NCI-H2196 (cell line): ENCODE data around the gene SLC41A1.
A peak's percentile ranks its signal among the peaks of the same experiment; 100 is the strongest.

Experiments
- DNase-seq: peaks from one replicate; lab custom pipeline; 2025; ENCODE audit not compliant: unreplicated experiment; lab: John Stamatoyannopoulos, UW

SLC41A1 gene

GRCh38 chr1:205791568-205792180 lies 21.3 kb downstream of the SLC41A1 start:
- peak; percentile 73 for DNase-seq

DNA sequence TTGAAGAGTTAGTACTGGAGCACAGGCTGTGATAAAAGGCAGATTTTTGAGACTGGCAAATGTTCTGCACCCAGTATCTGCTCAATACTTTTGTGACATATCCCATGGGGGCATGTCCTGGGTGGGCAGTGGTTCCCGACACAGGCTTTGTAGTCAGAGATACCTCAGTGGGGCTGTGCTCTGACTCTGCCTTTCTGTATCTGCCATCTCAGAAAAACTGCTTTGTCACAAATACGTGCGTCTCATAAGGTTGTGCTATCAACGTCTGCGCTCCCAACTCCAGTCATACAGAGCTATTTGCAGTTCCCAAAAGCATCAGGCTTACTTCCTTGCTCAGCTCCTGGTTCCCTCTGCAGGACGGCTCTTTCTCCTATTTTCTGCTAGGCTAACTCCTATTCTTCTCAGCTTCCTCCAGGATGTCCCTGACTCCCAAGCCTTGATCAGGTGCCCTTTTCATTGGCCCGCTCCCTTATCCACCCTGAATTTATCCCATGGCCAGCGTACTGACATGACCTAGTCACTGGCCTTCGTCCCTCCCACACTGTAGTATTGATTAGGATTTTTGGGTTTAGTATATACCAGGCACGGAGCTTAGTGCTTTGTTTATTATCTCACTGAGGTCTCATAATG lies 25.6 kb downstream of the SLC41A1 start:
- no peak for DNase-seq

DNA sequence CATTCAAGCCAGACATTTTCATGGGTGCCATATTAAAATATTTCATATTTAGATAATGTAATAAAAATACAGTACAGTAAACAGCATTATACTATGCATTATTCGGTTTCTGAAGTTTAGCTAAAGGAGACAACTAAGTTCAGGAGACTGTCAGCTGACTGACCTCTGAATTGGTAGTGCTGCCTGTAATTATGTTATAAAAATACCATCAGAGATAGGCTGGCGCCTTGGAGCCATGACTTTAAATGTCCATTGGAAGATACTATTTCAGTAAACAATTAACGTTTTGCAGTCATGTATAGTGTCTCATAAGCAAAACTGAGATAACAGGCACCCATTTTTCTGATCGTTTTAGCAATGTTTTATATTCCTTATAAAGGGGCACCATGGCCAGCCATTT lies 26.4 kb downstream of the SLC41A1 start:
- no peak for DNase-seq

- DNase-seq: no peak
Measured at GRCh38 chr1:205785446-205785845, 27.6 kb downstream of the SLC41A1 start.

GRCh38 chr1:205783904-205784303 lies 29.1 kb downstream of the SLC41A1 start:
- DNase-seq: no peak

- DNase-seq: no peak
Measured at GRCh38 chr1:205783433-205783795, 29.6 kb downstream of the SLC41A1 start.

GRCh38 chr1:205782627-205783432 lies 30.2 kb downstream of the SLC41A1 start:
- no peak for DNase-seq

DNA sequence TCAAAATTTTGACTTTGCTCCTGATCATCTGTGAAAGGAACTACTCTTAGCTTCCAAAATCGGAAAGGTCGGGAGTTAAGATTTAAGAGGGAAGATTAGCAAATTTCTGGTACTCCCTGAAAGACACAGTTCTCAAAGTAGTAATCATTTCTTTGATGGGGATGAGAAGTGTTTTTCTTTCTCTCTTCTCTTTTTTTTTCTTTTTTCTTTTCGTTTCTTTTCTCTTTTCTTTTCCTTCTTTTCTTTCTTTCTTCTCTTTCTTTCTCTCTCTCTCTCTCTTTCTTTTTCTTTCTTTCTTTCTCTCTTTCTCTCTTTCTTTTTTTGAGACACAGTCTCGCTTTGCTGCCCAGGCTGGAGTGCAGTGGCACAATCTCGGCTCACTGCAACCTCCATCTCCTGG lies 32.7 kb downstream of the SLC41A1 start:
- DNase-seq: no peak

- no peak for DNase-seq
Measured at GRCh38 chr1:205777994-205778393, 35.0 kb downstream of the SLC41A1 start.

- no peak for DNase-seq
Measured at GRCh38 chr1:205775717-205776056, 37.3 kb downstream of the SLC41A1 start.

- DNase-seq: peak; percentile 83
Measured at GRCh38 chr1:205775015-205775716, 37.8 kb downstream of the SLC41A1 start, which contains the start of gene RAB29. Gene RAB29 (minus strand): TSS chr1:205775482. CDS start chr1:205774956, 526 bp downstream.

GRCh38 chr1:205774198-205775014 lies 38.6 kb downstream of the SLC41A1 start:
- no peak for DNase-seq

- no peak for DNase-seq
Measured at GRCh38 chr1:205772607-205773032, 40.4 kb downstream of the SLC41A1 start.

- no peak for DNase-seq
Measured at GRCh38 chr1:205770618-205771017, 42.4 kb downstream of the SLC41A1 start.

DNA sequence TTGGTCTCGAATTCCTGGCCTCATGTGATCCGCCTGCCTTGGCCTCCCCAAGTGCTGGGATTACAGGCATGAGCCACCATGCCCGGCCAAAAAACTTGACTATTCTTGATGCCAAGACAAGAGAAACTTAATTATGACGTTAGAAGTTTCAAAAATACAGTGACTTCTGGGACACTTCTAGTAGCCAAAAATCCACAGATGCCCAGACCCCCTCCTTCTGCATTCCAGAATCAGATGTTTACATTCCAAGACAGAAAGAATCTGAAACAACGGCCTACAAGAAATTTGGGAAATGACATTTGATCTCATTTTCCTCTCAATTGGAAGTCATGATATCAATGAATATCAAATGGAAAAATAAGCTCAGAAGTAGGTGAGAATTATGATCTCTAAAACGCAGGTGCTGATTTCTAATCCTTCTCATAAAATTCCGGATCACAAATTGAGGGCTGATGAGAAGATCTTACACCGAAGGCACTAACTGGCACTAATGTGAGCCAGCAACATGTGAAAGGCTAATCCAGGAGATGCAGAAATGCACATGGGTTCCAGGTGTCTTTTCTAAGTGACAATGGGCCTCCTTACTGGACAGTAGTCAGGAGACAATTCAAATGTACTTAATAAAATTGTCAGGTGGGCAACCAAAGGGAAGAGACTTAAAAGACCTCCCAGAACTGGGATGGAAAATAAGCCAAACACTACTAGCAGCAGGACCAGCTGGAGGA lies 43.2 kb downstream of the SLC41A1 start:
- DNase-seq: no peak

DNA sequence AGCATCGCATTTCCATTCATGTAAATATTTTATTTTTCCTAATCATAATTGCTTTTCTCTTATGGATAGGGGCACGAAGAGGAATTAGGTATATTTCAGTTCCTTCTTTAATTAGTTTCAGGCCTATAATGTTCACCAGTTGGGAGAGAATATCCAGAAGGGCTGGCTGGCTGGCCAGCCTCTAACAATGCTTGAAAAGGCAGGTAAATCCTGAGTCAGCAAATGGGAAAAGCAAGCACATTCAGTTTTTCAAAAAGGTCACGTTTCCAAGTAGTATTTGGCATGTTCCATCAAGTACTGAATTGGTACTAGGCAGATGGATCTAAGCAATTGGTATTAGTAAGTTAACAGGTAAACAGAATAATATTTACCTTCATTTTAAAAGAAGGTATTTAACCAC lies 45.8 kb downstream of the SLC41A1 start:
- no peak for DNase-seq

GRCh38 chr1:205766570-205766969 lies 46.4 kb downstream of the SLC41A1 start:
- no peak for DNase-seq

DNA sequence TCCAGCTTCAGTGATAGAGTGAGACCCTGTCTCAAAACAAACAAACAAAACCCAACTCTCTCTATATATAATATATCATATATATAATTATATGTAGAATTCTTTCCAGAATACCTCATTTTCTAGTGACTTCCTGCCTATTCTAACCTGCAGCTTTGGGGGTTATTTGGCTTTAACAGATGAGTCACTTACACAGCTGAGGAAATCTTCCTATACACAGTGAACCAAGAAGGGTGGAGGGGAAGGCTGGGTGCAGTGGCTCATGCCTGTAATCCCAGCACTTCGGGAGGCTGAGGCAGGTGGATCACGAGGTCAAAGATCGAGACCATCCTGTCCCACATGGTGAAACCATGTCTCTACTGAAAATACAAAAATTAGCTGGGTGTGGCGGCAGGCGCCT lies 47.0 kb downstream of the SLC41A1 start:
- no peak for DNase-seq

DNA sequence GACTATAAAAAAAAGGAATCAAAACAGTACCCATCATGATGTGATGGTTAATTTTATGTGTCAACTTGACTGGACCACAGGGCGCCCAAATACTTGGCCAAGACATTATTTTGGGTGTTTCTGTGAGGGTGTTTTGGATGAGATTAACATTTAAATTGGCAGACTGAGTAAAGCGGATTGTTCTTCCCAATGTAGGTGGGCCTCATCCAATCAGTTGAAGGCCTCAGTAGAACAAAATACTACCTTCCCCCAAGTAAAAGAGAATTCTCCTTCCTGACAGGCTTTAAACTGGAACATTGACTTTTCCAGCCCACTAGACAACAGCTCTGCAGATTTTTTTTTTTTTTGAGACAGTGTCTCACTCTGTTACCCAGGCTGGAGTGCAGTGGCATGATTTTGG lies 48.4 kb downstream of the SLC41A1 start:
- no peak for DNase-seq

- DNase-seq: no peak
Measured at GRCh38 chr1:205763980-205764379, 49.0 kb downstream of the SLC41A1 start.
